BJ (cell line): ENCODE results near the gene CFAP97. TPM values are rescaled to one million over a fixed set of nuclear protein-coding genes. Genes with fewer than 3 reads are reported as not detected.

Experiments
- CTCF ChIA-PET: fragments of 350-600 bp; formaldehyde crosslinking; extraction: SDS; loops from one replicate; lab custom pipeline; 2021; ENCODE audit warnings: antibody characterized with exemption, inconsistent platforms; lab: Yijun Ruan, JAX
- POLR2A ChIA-PET: fragments of 300-600 bp; sonication (Branson Sonifier 250); formaldehyde crosslinking; extraction: SDS; loops from one replicate; lab custom pipeline; 2021; ENCODE audit warnings: antibody characterized with exemption; lab: Charles Lee
- DNase-seq: peaks from one replicate; pipeline ENCODE4 v3.0.0-alpha.2; 2011; ENCODE audit warnings: low read depth
- H3K27me3 ChIP-seq: 2 replicates; pipeline ENCODE4 v1.6.0; 2011; ENCODE audit warnings: low read length; ENCODE audit not compliant: control insufficient read depth, insufficient read depth
- H3K36me3 ChIP-seq: 2 replicates; pipeline ENCODE4 v1.5.1; 2011; ENCODE audit warnings: low read length; ENCODE audit not compliant: control insufficient read depth, insufficient read depth
- H3K4me3 ChIP-seq: 2 replicates; pipeline ENCODE4 v1.5.1; 2011; ENCODE audit warnings: low read depth, mild to moderate bottlenecking, control low read depth, low read length
- polyA plus RNA-seq: library from polyadenylated mRNA; depleted of rRNA; stranded (reverse); fragments of >200 nt; gene quantifications from 2 replicates; pipeline ENCODE4 v1.2.3, GENCODE V29; 2011; rRNA removed
- TF ChIP-seq, protein P1 (sequence below): IDR thresholded peaks from 2 replicates; pipeline ENCODE4 v1.5.1; 2011; ENCODE audit warnings: low read depth, mild to moderate bottlenecking, control low read depth, inconsistent platforms, low read length, moderate library complexity; ENCODE audit not compliant: insufficient read depth

Gene CFAP97
- polyA plus RNA-seq, 1 experiment = 16.4 TPM

DNA sequence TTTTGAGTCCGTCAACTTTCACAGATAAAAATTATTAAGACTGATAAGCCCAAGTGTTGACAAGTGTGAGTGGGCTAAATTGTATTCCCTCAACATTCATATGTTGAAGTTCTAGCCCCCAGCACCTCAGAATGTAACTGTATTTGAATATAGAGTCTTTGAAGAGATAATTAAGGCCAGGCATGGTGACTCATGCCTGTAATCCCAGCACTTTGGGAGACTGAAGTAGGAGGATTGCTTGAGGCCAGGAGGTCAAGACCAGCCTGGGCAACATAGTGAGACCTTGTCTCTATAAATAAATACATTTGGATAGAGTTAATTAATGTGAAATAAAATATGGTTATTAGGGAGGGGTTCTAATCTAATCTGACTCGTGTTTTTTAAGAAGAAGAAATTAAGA, 90.5 kb downstream of the CFAP97 start:
- H3K36me3 ChIP-seq = no peaks in the 10 kb centered on the region
- POLR2A ChIA-PET = no interaction called here
- H3K27me3 ChIP-seq = no peaks in the 10 kb centered on the region
- CTCF ChIA-PET = no interaction called here
- DNase-seq = no peak
- TF ChIP-seq, protein P1, sequence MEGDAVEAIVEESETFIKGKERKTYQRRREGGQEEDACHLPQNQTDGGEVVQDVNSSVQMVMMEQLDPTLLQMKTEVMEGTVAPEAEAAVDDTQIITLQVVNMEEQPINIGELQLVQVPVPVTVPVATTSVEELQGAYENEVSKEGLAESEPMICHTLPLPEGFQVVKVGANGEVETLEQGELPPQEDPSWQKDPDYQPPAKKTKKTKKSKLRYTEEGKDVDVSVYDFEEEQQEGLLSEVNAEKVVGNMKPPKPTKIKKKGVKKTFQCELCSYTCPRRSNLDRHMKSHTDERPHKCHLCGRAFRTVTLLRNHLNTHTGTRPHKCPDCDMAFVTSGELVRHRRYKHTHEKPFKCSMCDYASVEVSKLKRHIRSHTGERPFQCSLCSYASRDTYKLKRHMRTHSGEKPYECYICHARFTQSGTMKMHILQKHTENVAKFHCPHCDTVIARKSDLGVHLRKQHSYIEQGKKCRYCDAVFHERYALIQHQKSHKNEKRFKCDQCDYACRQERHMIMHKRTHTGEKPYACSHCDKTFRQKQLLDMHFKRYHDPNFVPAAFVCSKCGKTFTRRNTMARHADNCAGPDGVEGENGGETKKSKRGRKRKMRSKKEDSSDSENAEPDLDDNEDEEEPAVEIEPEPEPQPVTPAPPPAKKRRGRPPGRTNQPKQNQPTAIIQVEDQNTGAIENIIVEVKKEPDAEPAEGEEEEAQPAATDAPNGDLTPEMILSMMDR = no peak
- H3K4me3 ChIP-seq = no peak overlapping the region

DNA sequence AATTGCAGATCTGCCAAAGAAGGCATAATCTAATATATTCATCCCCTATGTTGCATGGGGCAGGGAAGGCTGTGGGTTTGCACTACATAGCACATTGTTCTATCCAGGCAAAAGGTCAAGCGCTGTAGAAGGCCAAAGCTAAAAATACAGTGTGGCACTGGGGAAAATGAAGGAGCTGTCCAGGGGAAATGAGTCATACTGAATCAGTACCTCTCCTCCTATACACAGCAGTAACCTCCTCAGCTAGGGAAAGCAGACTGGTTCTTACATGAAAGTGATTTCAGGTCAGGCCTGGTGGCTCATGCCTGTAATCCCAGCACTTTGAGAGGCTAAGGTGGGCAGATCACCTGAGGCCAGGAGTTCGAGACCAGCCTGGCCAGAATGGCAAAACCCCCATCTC, 91.7 kb downstream of the CFAP97 start:
- peak; percentile 46 for DNase-seq
- ChIA-PET CTCF (interaction anchor here (0.9 kb wide), 1 partner anchor 17 kb away, joined by 4 read pairs; no protein-coding TSS in a partner anchor), POLR2A (no interaction called here)
- Histone ChIP-seq H3K4me3 (no peak overlapping the region), H3K36me3 (no peaks in the 10 kb centered on the region), H3K27me3 (no peaks in the 10 kb centered on the region)
- TF ChIP-seq, protein P1 = no peak

DNA sequence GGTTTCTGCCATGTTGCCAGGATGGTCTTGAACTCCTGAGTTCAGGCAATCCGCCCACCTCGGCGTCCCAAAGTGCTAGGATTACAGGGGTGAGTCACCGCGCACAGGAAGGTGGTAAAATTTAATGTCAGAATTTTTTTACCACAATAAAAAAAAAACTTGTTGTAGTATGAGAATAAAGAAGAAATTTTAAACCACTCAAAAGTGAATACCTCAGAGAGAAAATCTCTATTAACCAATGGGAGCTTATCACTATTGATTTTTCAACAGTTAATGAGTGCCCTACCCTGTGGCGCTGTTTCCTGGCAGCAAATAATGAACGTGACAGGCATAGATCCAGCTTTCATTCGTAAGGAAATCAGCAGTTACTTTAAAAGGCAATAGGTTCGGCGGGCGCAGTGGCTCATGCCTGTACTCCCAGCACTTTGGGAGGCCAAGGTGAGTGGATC, 93.4 kb downstream of the CFAP97 start:
- TF ChIP-seq, protein P1 = no peak
- no peaks in the 10 kb centered on the region for H3K36me3 ChIP-seq
- H3K4me3 ChIP-seq = no peak overlapping the region
- POLR2A ChIA-PET = no interaction called here
- no peak for DNase-seq
- CTCF ChIA-PET = no interaction called here
- no peaks in the 10 kb centered on the region for H3K27me3 ChIP-seq

DNA sequence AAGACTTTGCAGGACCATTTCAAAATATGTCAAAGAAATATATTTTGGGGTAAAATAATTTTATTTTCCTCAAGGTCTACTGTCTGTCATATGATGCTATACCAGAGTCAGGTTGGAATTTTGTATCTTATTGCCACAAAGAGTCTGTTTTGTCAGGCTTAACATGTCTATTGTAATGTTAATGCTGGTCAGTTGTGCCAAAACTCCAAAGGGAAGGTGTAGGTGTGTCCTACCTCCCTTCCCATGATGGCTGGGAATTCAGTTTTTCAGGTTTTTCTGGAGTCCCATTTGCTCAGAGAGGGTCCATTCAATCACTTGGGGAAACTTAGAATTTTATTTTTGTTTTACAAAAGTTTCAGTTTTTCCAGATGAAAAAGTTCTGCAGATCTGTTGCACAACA, 94.1 kb downstream of the CFAP97 start:
- Histone ChIP-seq H3K27me3 (no peaks in the 10 kb centered on the region), H3K36me3 (no peaks in the 10 kb centered on the region), H3K4me3 (no peak overlapping the region)
- CTCF ChIA-PET = no interaction called here
- TF ChIP-seq, protein P1 = no peak
- DNase-seq = no peak
- POLR2A ChIA-PET = no interaction called here

Other genes with a start within 250 kb of the CFAP97 start
- gene HELT, start 185.5 kb downstream of the CFAP97 start, polyA plus RNA-seq = not detected in 2 replicates
- 24.2 and 29.2 TPM in 2 replicates for gene SLC25A4, start 60.7 kb downstream of the CFAP97 start, polyA plus RNA-seq
- gene SNX25, start 5.6 kb upstream of the CFAP97 start, polyA plus RNA-seq = 11.7 and 22.5 TPM in 2 replicates
- gene LRP2BP, start 191.9 kb upstream of the CFAP97 start, polyA plus RNA-seq = 0.13 and 0.15 TPM in 2 replicates
- gene ANKRD37, start 192.8 kb upstream of the CFAP97 start, polyA plus RNA-seq = 13.2 and 13.7 TPM in 2 replicates
- 18.8 and 39.2 TPM in 2 replicates for gene UFSP2, start 222.0 kb upstream of the CFAP97 start, polyA plus RNA-seq